Stimulated activated CD8-positive, alpha-beta memory T cell treated with anti-CD3 and anti-CD28 coated beads, Interleukin-7, amount 100 ng/mL, for 48 hours (primary cell): Measurements from ENCODE around the gene PDE4B.
"Not testable (repeated sequence)": the region's sequence is repeated elsewhere in the genome, so short reads cannot be mapped to it uniquely, and the experiment has no call there.

Experiments used
- DNase-seq, 2 donors: peaks; one replicate each; pipeline ENCODE4 v3.0.0-alpha.2; 2020; ENCODE audit warnings: low read depth in 1 of 2; ENCODE audit errors: extremely low read depth in 1 of 2

The PDE4B gene

GRCh38 chr1:66043186-66043585 is 250.5 kb downstream of the PDE4B start:
- no peak for DNase-seq

DNA sequence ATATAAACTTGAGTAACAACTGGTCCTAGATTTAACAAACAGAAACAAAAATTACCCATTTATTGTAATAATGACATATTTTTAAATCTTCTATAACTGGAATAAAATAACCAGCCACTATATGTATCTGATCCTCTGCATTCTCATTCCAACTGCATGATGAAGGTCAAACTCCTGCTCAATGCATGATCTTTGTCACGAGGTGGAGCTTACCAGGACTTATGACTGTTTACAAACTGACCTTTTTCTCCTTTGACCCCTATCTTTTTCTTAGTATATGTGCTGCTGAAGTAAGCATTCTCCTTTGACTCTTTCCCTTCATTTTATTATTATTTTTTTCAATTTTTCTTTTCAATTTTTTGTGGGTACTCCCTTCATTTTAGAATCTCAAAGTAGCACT is 252.2 kb downstream of the PDE4B start:
- no peak for DNase-seq

DNA sequence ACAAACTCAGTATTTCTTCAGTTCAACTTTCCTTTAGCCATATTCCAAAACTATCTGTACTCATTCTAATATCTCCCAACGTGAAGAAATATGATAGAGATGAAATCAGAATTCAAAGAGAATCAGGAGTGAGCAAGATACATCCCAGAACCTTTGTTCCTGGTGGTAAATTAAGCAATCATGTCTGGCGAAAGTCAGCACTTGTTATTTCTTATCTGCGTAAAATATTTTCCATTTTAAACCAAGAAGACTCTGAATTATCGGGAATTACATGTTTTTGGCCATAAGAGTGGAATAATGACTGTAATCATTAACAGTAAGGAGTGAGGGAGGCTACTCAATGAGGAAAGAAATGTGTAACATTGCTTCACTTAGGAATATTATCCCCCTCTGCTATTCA is 253.7 kb downstream of the PDE4B start:
- DNase-seq, result no peak

- DNase-seq, result no peak
These were observed 255.3 kb downstream of the PDE4B start for GRCh38 chr1:66048011-66048410.

GRCh38 chr1:66050123-66050522 is 257.4 kb downstream of the PDE4B start:
- DNase-seq, result no peak

- DNase-seq, result no peak
These were observed 257.9 kb downstream of the PDE4B start for GRCh38 chr1:66050633-66051032.

DNA sequence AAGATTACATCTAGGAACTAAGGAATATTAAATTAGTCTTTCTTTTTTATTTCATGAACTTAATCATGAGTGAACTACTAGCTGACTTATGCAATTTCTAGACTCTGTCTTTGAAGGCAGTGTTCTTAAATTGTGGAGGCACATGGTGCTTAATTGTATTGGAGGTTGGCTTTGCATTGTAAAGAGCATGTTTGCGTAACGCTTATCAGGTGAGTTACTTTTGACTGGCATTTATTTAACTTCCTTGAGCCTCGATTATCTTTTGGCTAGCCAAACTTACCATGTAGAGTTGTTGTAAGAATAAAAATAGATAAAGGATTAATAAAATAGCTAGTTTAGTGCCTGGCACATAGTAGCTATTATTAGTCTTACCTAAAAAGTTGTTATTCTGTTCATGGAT is 262.4 kb downstream of the PDE4B start:
- DNase-seq, result no peak

DNA sequence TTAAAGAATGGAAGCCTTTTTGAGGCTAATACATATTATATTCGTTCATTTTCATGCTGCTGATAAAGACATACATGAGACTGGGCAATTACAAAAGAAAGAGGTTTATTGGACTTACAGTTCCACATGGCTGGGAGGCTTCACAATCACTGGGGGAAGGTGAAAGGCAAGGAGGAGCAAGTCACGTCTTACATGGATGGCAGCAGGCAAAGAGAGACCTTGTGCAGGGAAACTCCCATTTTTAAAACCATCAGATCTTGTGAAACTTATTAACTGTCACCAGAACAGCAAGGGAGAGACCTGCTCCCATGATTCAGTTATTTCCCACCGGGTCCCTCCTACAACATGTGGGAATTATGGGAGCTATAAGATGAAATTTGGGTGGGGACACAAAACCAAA is 264.8 kb downstream of the PDE4B start:
- not testable (repeated sequence) for DNase-seq

DNA sequence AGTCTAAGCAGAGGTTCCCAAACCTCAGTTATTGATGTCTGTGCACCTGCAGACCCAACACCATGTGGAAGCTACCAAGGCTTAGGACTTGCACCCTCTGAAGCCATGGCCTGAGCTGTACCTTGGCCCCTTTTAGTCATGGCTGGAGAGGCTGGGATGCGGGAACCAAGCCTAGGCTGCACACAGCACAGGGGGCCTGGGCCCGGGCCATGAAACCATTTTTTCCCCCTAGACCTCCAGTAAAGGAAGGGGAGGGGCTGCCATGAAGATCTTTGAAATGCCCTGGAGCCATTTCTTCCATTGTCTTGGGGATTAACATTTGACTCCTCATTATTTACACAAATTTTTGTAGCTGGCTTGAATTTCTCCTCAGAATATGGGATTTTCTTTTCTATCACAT is 265.9 kb downstream of the PDE4B start:
- DNase-seq, result no peak

- DNase-seq, result not testable (repeated sequence)
These were observed 274.5 kb downstream of the PDE4B start for GRCh38 chr1:66067219-66067618.

- no peak for DNase-seq
These were observed 277.5 kb downstream of the PDE4B start for GRCh38 chr1:66069976-66070876.

DNA sequence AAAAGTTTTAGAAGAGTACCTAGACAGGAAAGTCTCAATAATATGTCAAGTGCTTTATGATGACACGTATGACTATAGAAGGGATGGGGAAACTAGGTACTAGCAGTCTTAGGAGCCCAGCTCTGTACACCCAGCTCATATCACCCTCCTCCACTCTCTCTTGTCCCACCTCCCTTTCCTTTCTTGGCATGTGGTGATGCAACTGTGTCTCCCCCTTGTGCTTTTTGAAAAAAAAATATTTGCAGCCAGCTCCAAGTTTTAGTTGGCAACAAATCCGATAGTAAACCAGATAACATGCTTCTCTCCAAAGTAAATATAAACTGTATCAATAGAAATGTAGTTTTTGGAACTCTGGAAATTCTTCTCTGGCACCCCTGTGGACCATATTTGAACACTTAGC is 280.7 kb downstream of the PDE4B start:
- DNase-seq, result no peak

GRCh38 chr1:66074147-66074546 is 281.5 kb downstream of the PDE4B start:
- no peak for DNase-seq

DNA sequence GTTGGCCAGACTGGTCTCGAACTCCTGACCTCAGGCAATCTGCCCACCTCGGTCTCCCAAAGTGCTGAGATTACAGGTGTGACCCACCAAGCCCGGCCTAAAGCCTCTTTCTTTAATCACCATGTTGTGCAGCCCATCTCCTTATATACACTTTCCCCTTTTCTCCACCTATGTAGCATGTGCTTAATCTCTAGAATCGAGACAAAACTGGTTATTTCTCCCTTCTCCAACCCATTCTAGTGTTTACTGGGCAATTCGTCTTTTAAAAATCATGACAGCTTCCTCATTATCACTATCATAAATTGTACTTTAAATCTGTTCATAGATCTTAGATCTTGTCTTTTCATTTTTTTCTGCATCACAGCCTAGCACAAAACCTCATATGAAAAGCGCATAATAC is 285.7 kb downstream of the PDE4B start:
- DNase-seq, result no peak

DNA sequence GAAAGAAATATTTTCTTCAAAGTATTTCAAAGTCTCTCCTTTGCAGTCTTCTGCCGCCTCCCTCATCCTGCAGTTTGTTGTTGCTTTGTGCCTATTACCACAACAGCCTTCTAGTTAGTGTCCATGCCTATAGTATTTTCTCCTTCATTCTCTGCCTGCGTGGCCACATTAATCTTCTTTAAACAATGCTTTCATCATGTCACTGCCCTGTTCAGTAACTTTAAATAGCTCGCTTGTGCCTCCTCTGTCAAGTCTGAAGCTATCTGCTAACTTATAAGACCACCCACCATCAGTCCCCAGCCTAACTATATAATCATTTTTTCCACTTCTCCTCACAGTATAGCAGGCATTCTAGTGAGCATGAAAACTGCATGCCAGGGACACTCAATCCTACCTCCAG is 290.3 kb downstream of the PDE4B start:
- no peak for DNase-seq

GRCh38 chr1:66084442-66084841 is 291.7 kb downstream of the PDE4B start:
- DNase-seq, result no peak

DNA sequence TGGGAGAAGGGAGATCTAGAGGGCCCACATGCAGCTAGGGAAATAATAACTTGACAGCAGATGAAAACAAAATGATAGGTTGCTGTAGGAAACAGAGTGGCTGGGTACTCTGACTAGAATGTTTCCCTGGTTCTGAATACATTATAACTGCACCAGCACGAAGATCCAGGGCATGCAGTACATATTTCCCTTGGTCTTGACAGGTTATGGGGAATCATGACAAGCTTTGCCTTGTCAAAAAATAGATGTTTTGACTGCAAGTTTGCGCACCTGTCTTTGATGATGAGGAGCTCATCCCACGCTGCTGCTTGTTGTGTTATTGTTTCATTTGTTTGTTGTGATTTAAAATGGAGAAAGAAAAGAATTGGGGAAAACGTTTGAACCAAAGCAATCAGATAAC is 292.9 kb downstream of the PDE4B start:
- DNase-seq, result no peak

GRCh38 chr1:66088787-66089186 is 296.1 kb downstream of the PDE4B start:
- no peak for DNase-seq

DNA sequence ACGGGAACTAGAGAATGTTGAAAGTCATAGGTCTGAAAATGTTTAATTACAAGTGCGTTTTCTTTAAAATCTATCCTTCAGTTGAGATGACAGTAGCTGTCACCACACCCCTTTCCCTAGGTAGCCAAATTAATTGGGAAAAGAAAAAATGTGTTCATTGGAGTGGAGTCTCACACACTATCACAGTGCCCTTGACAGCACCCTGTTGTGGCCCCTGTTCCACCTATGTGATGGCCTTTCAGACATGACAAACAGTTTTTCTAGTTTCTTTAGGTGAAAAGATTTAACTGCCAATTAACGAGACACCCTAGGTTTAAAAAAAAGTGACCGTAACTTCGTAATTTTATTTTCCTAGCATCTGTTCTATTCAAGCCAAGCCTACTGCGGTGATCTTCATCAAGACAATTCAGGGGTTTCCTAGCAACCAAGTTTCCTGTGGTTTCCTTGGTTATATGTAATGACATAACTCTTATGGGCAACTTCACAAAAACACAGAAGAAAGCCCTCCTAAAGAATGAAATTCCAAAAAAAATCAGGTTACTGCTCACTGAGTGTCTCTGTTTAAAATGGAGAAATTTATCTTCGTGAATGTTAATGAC is 298.3 kb downstream of the PDE4B start:
- DNase-seq, result no peak

GRCh38 chr1:66095190-66095589 is 302.5 kb downstream of the PDE4B start:
- DNase-seq, result no peak

DNA sequence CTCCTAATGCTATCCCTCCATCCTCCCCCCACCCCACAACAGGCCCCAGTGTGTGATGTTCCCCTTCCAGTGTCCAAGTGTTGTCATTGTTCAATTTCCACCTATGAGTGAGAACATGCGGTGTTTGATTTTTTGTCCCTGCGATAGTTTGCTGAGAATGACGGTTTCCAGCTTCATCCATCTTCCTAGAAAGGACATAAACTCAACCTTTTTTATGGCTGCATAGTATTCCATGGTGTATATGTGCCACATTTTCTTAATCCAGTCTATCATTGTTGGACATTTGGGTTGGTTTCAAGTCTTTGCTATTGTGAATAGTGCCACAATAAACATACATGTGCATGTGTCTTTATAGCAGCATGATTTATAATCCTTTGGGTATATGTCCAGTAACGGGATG is 308.3 kb downstream of the PDE4B start:
- DNase-seq, result not testable (repeated sequence)

DNA sequence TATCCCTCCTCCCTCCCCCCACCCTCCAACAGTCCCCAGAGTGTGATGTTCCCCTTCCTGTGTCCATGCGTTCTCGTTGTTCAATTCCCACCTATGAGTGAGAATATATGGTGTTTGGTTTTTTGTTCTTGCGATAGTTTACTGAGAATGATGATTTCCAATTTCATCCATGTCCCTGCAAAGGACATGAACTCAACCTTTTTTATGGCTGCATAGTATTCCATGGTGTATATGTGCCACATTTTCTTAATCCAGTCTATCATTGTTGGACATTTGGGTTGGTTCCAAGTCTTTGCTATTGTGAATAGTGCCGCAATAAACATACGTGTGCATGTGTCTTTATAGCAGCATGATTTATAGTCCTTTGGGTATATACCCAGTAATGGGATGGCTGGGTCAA is 311.4 kb downstream of the PDE4B start:
- DNase-seq, result not testable (repeated sequence)
